ENCODE data around the gene GAL3ST2.
"Not testable (repeated sequence)": the region's sequence is repeated elsewhere in the genome, so short reads cannot be mapped to it uniquely, and the experiment has no call there.

GAL3ST2 gene

GRCh38 chr2:241742320-241742939 lies 34.2 kb upstream of the GAL3ST2 start:
- Mint-ChIP-seq H3K4me1 (peaks cover 28% of the 10 kb centered on the region), H3K27ac (no peak overlapping the region)

GRCh38 chr2:241743008-241743407 lies 33.6 kb upstream of the GAL3ST2 start:
- H3K27me3 Mint-ChIP-seq, H3K27ac Mint-ChIP-seq, ATAC-seq, H3K4me3 Mint-ChIP-seq, H3K9me3 Mint-ChIP-seq: not testable (repeated sequence)
- Mint-ChIP-seq H3K4me1 (peaks cover 24% of the 10 kb centered on the region), H3K36me3 (peaks cover 53% of the 10 kb centered on the region)

More at GRCh38 chr2:241742320-241742939, 34.2 kb upstream of the GAL3ST2 start:
- Mint-ChIP-seq H3K9me3 (peaks cover 4% of the 10 kb centered on the region), H3K36me3 (peaks cover 53% of the 10 kb centered on the region), H3K27me3 (no peaks in the 10 kb centered on the region), H3K4me3 (no peak overlapping the region)
- no peak for ATAC-seq

GRCh38 chr2:241743620-241744019 lies 33.0 kb upstream of the GAL3ST2 start:
- Mint-ChIP-seq H3K4me3 (no peak overlapping the region), H3K27me3 (no peaks in the 10 kb centered on the region), H3K9me3 (peaks cover 4% of the 10 kb centered on the region), H3K36me3 (peaks cover 55% of the 10 kb centered on the region), H3K27ac (no peak overlapping the region), H3K4me1 (peaks cover 20% of the 10 kb centered on the region)
- no peak for ATAC-seq

GRCh38 chr2:241744028-241744754 lies 32.4 kb upstream of the GAL3ST2 start:
- H3K27ac Mint-ChIP-seq: no peak overlapping the region
- ATAC-seq: no peak
- peaks cover 60% of the 10 kb centered on the region for H3K36me3 Mint-ChIP-seq

GRCh38 chr2:241745276-241745675 lies 31.3 kb upstream of the GAL3ST2 start:
- Mint-ChIP-seq H3K36me3 (peaks cover 59% of the 10 kb centered on the region), H3K9me3 (peaks cover 4% of the 10 kb centered on the region), H3K4me1 (peaks cover 12% of the 10 kb centered on the region), H3K4me3 (no peak overlapping the region), H3K27ac (no peak overlapping the region), H3K27me3 (no peaks in the 10 kb centered on the region)
- no peak for ATAC-seq

More at GRCh38 chr2:241744028-241744754, 32.4 kb upstream of the GAL3ST2 start:
- Mint-ChIP-seq H3K9me3 (peaks cover 4% of the 10 kb centered on the region), H3K4me3 (no peak overlapping the region), H3K27me3 (no peaks in the 10 kb centered on the region), H3K4me1 (peaks cover 14% of the 10 kb centered on the region)

GRCh38 chr2:241746084-241746483 lies 30.5 kb upstream of the GAL3ST2 start:
- Mint-ChIP-seq H3K27me3 (no peaks in the 10 kb centered on the region), H3K4me1 (peaks cover 9% of the 10 kb centered on the region), H3K4me3 (no peak overlapping the region), H3K9me3 (peaks cover 4% of the 10 kb centered on the region), H3K36me3 (peaks cover 66% of the 10 kb centered on the region), H3K27ac (no peak overlapping the region)
- no peak for ATAC-seq

- Mint-ChIP-seq H3K4me1 (peaks cover 7% of the 10 kb centered on the region), H3K27ac (no peak overlapping the region), H3K36me3 (peaks cover 69% of the 10 kb centered on the region), H3K27me3 (no peaks in the 10 kb centered on the region), H3K9me3 (peaks cover 4% of the 10 kb centered on the region), H3K4me3 (no peak overlapping the region)
- ATAC-seq: no peak
These were observed 28.0 kb upstream of the GAL3ST2 start for GRCh38 chr2:241748468-241749256.

GRCh38 chr2:241750076-241750840 lies 26.4 kb upstream of the GAL3ST2 start:
- no peak for ATAC-seq
- no peak overlapping the region for H3K4me3 Mint-ChIP-seq
- no peaks in the 10 kb centered on the region for H3K27me3 Mint-ChIP-seq
- peaks cover 69% of the 10 kb centered on the region for H3K36me3 Mint-ChIP-seq
- peaks cover 4% of the 10 kb centered on the region for H3K9me3 Mint-ChIP-seq
- peaks cover 7% of the 10 kb centered on the region for H3K4me1 Mint-ChIP-seq
- no peak overlapping the region for H3K27ac Mint-ChIP-seq

GRCh38 chr2:241751152-241751551 lies 25.5 kb upstream of the GAL3ST2 start:
- no peak for ATAC-seq
- no peak overlapping the region for H3K27ac Mint-ChIP-seq
- H3K36me3 Mint-ChIP-seq: peaks cover 61% of the 10 kb centered on the region
- H3K4me1 Mint-ChIP-seq: peaks cover 7% of the 10 kb centered on the region
- H3K4me3 Mint-ChIP-seq: no peak overlapping the region
- H3K27me3 Mint-ChIP-seq: no peaks in the 10 kb centered on the region
- peaks cover under 1% of the 10 kb centered on the region for H3K9me3 Mint-ChIP-seq

GRCh38 chr2:241751776-241752175 lies 24.8 kb upstream of the GAL3ST2 start:
- peaks cover 58% of the 10 kb centered on the region for H3K36me3 Mint-ChIP-seq
- H3K27ac Mint-ChIP-seq: no peak overlapping the region
- no peak for ATAC-seq
- no peaks in the 10 kb centered on the region for H3K9me3 Mint-ChIP-seq
- H3K27me3 Mint-ChIP-seq: no peaks in the 10 kb centered on the region
- H3K4me1 Mint-ChIP-seq: peaks cover 7% of the 10 kb centered on the region
- no peak overlapping the region for H3K4me3 Mint-ChIP-seq

GRCh38 chr2:241752253-241752652 lies 24.4 kb upstream of the GAL3ST2 start:
- Mint-ChIP-seq H3K27ac (no peak overlapping the region), H3K36me3 (peaks cover 58% of the 10 kb centered on the region), H3K4me1 (peaks cover 7% of the 10 kb centered on the region), H3K27me3 (no peaks in the 10 kb centered on the region), H3K9me3 (no peaks in the 10 kb centered on the region), H3K4me3 (no peak overlapping the region)
- ATAC-seq: no peak

- no peak overlapping the region for H3K27ac Mint-ChIP-seq
- H3K36me3 Mint-ChIP-seq: peaks cover 56% of the 10 kb centered on the region
These were observed 23.8 kb upstream of the GAL3ST2 start for GRCh38 chr2:241752689-241753276.

GRCh38 chr2:241753493-241753892 lies 23.1 kb upstream of the GAL3ST2 start:
- Mint-ChIP-seq H3K9me3 (no peaks in the 10 kb centered on the region), H3K36me3 (peaks cover 49% of the 10 kb centered on the region), H3K4me1 (peaks cover 7% of the 10 kb centered on the region), H3K27ac (no peak overlapping the region), H3K27me3 (no peaks in the 10 kb centered on the region), H3K4me3 (no peak overlapping the region)
- no peak for ATAC-seq

More at GRCh38 chr2:241752689-241753276, 23.8 kb upstream of the GAL3ST2 start:
- H3K4me1 Mint-ChIP-seq: peaks cover 7% of the 10 kb centered on the region
- no peak overlapping the region for H3K4me3 Mint-ChIP-seq
- H3K27me3 Mint-ChIP-seq: no peaks in the 10 kb centered on the region
- H3K9me3 Mint-ChIP-seq: no peaks in the 10 kb centered on the region
- ATAC-seq: no peak

- peaks cover 45% of the 10 kb centered on the region for H3K36me3 Mint-ChIP-seq
- H3K27ac Mint-ChIP-seq: no peak overlapping the region
- ATAC-seq: no peak
- H3K9me3 Mint-ChIP-seq: no peaks in the 10 kb centered on the region
- H3K27me3 Mint-ChIP-seq: no peaks in the 10 kb centered on the region
- peaks cover 7% of the 10 kb centered on the region for H3K4me1 Mint-ChIP-seq
- H3K4me3 Mint-ChIP-seq: no peak overlapping the region
These were observed 22.6 kb upstream of the GAL3ST2 start for GRCh38 chr2:241754042-241754441.
